Heart right ventricle (tissue), 16 donors: ENCODE measurements around the gene PRR20B. TPM values are rescaled to one million over a fixed set of nuclear protein-coding genes. Genes with fewer than 3 reads are reported as not detected.
"Not testable (repeated sequence)": the region's sequence is repeated elsewhere in the genome, so short reads cannot be mapped to it uniquely, and the experiment has no call there.

Experiments
- ATAC-seq, 8 donors: fragments of 200-7000 bp; cut with Tn5 transposase; one replicate each; pipeline ENCODE4 v1.9.1; 2020; ENCODE audit warnings: mild to moderate bottlenecking in 8 of 8, moderate library complexity in 8 of 8, moderate number of reproducible peaks in 1 of 8
- DNase-seq, 2 donors: peaks; one replicate each; pipeline ENCODE4 v3.0.0-alpha.2; 2020
- H3K27ac ChIP-seq, 10 donors: fragments of 200-600 bp; sonication (generic) in 2 of 10; one replicate each; pipeline versions ENCODE4 v1.5.0 to v1.8.0; 2020 to 2022; ENCODE audit warnings: mild to moderate bottlenecking in 3 of 10
- H3K27me3 ChIP-seq, 7 donors: fragments of 200-600 bp; one replicate each; pipeline ENCODE4 v1.8.0; 2021 to 2022; ENCODE audit warnings: mild to moderate bottlenecking in 2 of 7
- H3K36me3 ChIP-seq, 9 donors: fragments of 200-600 bp; sonication (generic) in 1 of 9; one replicate each; pipeline versions ENCODE4 v1.5.0 to v1.8.0; 2020 to 2022; ENCODE audit warnings: mild to moderate bottlenecking in 2 of 9
- H3K4me1 ChIP-seq, 9 donors: fragments of 200-600 bp; sonication (generic) in 1 of 9; one replicate each; pipeline versions ENCODE4 v1.5.0 to v1.8.0; 2020 to 2022; ENCODE audit warnings: mild to moderate bottlenecking in 4 of 9
- H3K4me3 ChIP-seq, 10 donors: fragments of 200-600 bp; sonication (generic) in 2 of 10; one replicate each; pipeline versions ENCODE4 v1.5.0 to v1.8.0; 2020 to 2022; ENCODE audit warnings: mild to moderate bottlenecking in 7 of 10, moderate library complexity in 2 of 10
- H3K9me3 ChIP-seq, 11 donors: fragments of 200-600 bp in 10 of 11; sonication (generic) in 2 of 11; one replicate each; pipeline versions ENCODE4 v1.5.0 to v1.8.0; 2013 to 2022; ENCODE audit warnings: mild to moderate bottlenecking in 2 of 11, control low read depth in 1 of 11, moderate library complexity in 1 of 11
- WGBS, 2 donors: extraction: QIAGEN DNeasy Blood & Tissue Kit; methylation state at CpG; one replicate each; pipeline ENCODE4 v1.1.7; 2013; ENCODE audit warnings: inconsistent platforms in 1 of 2; 5-methylcytosine and 5-hydroxymethylcytosine counted together
- intact Hi-C, 10 donors: fragments of 100-400 bp; cut with DNase I; formaldehyde crosslinking; loops; one replicate each; pipeline versions ENCODE4 v1.11.1 to v1.14.2; 2022
- long read RNA-seq, 3 donors: library from polyadenylated mRNA; unstranded; transcript quantifications; one replicate each; pipeline ENCODE4 v2.0.0, GENCODE V29; 2020 to 2021
- polyA plus RNA-seq, 2 donors: library from polyadenylated mRNA; stranded (reverse); fragments of 200-250 nt; gene quantifications; one replicate each; pipeline ENCODE4 v1.2.3, GENCODE V29; 2013
- total RNA-seq, 10 donors: library from RNA; stranded (reverse); fragmentation: NEBNext Ultra II Directional in 3 of 10; extraction: Animal tissue kit (Norgen Biotek cat#: 25700) in 3 of 10; gene quantifications; one replicate each; pipeline versions ENCODE4 v1.2.1 to v1.2.4, GENCODE V29; 2021 to 2023
- TF ChIP-seq, protein P1 (sequence below), 9 donors: fragments of 200-600 bp; sonication (generic) in 2 of 9; IDR thresholded peaks; one replicate each; pipeline versions ENCODE4 v1.5.0 to v1.8.0; 2021 to 2022; ENCODE audit warnings: antibody characterized with exemption in 9 of 9, mild to moderate bottlenecking in 5 of 9, moderate library complexity in 1 of 9
- donor health status: Arrhythmogenic right ventricular cardiomyopathy.
- donor health status: ischemic (EF 13 %, LVEDD 7.1; RV severe dilation, severe dysfunction).
- donor health status: healthy with polysubstance abuse.
- donor health status: DM: no; HTN: yes; CAD: no.
- donor health status: DM: no; HTN: no; CAD: no.
- donor health status: ischemic (EF 25% LVEDD 6.9; RV normal size, moderate dysfunction).
- donor health status: ischemic (EF 25% LVEDD 5.7; RV mildly dilated, moderate dysfunction).
- donor health status: healthy.
- donor health status: DM: yes; HTN: yes; CAD: no.
- donor health status: Ischemic cardiomyopathy.
- donor health status: ischemic (EF 35%, LVEDD 5.7; RV mildly dilated, moderate dysfunction).
- donor health status: nonischemic (EF 11% LVEDD 7.7; RV severe dilation, severe dysfunction).
- donor health status: DM: yes; HTN: yes; CAD: no.
- donor health status: PGD.
- donor health status: ischemic (EF 29% LVEDD 5.4; RV normal size, mild dysfunction).
- donor health status: nonischemic (EF 23%, LVEDD 6.1; RV moderate dilation, normal function).

PRR20B gene
- total RNA-seq (not detected), polyA plus RNA-seq (not detected)
- long read RNA-seq, donor 1 = 0 reads
- long read RNA-seq, donor 2 = 0 reads
- long read RNA-seq, donor 3 = 0 reads

GRCh38 chr13:57147188-57147587, at the start of gene PRR20B:
PRR20B (plus strand) TSS chr13:57147488; CDS start chr13:57147875, 387 bp downstream.
- H3K27ac ChIP-seq, H3K4me1 ChIP-seq, ATAC-seq, H3K36me3 ChIP-seq, H3K27me3 ChIP-seq, H3K9me3 ChIP-seq, intact Hi-C loops, H3K4me3 ChIP-seq, DNase-seq: not testable (repeated sequence)
- WGBS, 2 donors = no CpG with 5 or more reads among the region's 22 CpGs

DNA sequence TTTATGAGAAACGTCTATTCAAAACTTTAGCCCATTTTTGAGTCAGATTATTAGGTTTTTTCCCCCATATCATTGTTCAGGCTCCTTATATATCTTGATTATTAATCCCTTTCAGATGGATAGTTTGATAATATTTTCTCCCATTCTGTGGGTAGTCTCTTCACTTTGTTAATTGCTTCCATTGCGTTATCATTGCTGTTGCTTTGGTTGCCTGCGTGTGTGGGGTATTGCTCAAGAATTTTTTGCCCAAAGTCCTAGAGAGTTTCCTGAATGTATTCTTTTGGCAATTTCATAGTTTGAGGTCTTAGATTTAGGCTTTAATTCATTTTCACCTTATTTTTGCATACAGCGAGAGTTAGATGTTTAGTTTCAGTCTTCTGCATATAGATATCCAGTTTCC, 32.3 kb upstream of the PRR20B start:
- DNase-seq (no peak), ATAC-seq (no peak)
- TF ChIP-seq, protein P1, sequence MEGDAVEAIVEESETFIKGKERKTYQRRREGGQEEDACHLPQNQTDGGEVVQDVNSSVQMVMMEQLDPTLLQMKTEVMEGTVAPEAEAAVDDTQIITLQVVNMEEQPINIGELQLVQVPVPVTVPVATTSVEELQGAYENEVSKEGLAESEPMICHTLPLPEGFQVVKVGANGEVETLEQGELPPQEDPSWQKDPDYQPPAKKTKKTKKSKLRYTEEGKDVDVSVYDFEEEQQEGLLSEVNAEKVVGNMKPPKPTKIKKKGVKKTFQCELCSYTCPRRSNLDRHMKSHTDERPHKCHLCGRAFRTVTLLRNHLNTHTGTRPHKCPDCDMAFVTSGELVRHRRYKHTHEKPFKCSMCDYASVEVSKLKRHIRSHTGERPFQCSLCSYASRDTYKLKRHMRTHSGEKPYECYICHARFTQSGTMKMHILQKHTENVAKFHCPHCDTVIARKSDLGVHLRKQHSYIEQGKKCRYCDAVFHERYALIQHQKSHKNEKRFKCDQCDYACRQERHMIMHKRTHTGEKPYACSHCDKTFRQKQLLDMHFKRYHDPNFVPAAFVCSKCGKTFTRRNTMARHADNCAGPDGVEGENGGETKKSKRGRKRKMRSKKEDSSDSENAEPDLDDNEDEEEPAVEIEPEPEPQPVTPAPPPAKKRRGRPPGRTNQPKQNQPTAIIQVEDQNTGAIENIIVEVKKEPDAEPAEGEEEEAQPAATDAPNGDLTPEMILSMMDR (IDR thresholded peaks at IDR 0.05) = no peak
- WGBS, 2 donors = 89 to 95% methylated on average over 4 of the region's 4 CpGs
- Histone ChIP-seq H3K9me3 (peaks cover 0 to 38% (median 0%) of the 10 kb centered on the region in 11 donors), H3K4me1 (no peaks in the 10 kb centered on the region), H3K36me3 (no peaks in the 10 kb centered on the region), H3K27me3 (no peaks in the 10 kb centered on the region), H3K4me3 (no peak overlapping the region), H3K27ac (no peak overlapping the region)
- intact Hi-C loops = no loop called here

DNA sequence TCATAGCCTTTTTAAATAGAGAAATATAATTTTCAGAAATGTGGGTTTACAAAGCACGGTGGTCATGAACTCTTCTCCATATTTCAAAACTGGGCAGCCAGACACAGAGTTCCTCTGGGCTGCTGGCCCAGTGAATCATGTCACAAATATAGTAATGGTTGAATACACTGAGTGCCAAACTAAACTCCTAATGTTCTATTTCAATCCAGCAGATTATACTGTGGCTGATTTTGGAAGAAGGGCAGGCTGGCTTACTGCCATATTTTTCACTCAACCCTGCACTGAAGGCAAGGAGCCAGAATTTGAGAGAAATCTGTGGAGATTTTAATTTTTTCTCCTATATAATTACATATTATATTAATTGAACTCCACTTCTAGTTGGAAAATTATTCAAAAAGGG, 23.6 kb upstream of the PRR20B start:
- intact Hi-C loops = no loop called here
- DNase-seq (peak in 1 of 2 donors; percentile 73), ATAC-seq (peak; percentile 94 to 100 (median 99))
- no peaks in the 10 kb centered on the region for H3K9me3 ChIP-seq
- peak overlapping the region in 9 of 10 donors; percentile 57 to 88 (median 68) for H3K27ac ChIP-seq
- no peaks in the 10 kb centered on the region for H3K36me3 ChIP-seq
- peaks cover 0 to 23% (median 5%) of the 10 kb centered on the region in 9 donors for H3K4me1 ChIP-seq
- no peaks in the 10 kb centered on the region for H3K27me3 ChIP-seq
- TF ChIP-seq, protein P1 (IDR thresholded peaks at IDR 0.05) = no peak
- no peak overlapping the region for H3K4me3 ChIP-seq
- 12 to 13% methylated on average over 1 of the region's 1 CpG for WGBS, 2 donors

- no peaks in the 10 kb centered on the region for H3K27me3 ChIP-seq
- 76 to 77% methylated on average over 6 of the region's 6 CpGs for WGBS, 2 donors
- H3K9me3 ChIP-seq = no peaks in the 10 kb centered on the region
- intact Hi-C loops = no loop called here
- DNase-seq (no peak), ATAC-seq (no peak)
- no peak overlapping the region for H3K4me3 ChIP-seq
- H3K27ac ChIP-seq = no peak overlapping the region
- H3K36me3 ChIP-seq = no peaks in the 10 kb centered on the region
- TF ChIP-seq, protein P1 (IDR thresholded peaks at IDR 0.05) = no peak
- H3K4me1 ChIP-seq = peaks cover 0 to 7% (median 4%) of the 10 kb centered on the region in 9 donors
Observed at GRCh38 chr13:57128909-57129308, 18.4 kb upstream of the PRR20B start.

- 60 to 65% methylated on average over 2 of the region's 2 CpGs for WGBS, 2 donors
- no peaks in the 10 kb centered on the region for H3K27me3 ChIP-seq
- no peaks in the 10 kb centered on the region for H3K36me3 ChIP-seq
- peaks cover 0 to 10% (median 0%) of the 10 kb centered on the region in 11 donors for H3K9me3 ChIP-seq
- H3K4me3 ChIP-seq = no peak overlapping the region
- H3K4me1 ChIP-seq = no peaks in the 10 kb centered on the region
- no peak overlapping the region for H3K27ac ChIP-seq
- TF ChIP-seq, protein P1 (IDR thresholded peaks at IDR 0.05) = no peak
- no peak for ATAC-seq
- DNase-seq = no peak
- intact Hi-C loops = no loop called here
Observed at GRCh38 chr13:57136093-57136492, 11.2 kb upstream of the PRR20B start.
